ENCODE data around the gene RIMBP2.
A peak's percentile ranks its signal among the peaks of the same experiment; 100 is the strongest.
"Not testable (repeated sequence)": the region's sequence is repeated elsewhere in the genome, so short reads cannot be mapped to it uniquely, and the experiment has no call there.

Gene RIMBP2

DNA sequence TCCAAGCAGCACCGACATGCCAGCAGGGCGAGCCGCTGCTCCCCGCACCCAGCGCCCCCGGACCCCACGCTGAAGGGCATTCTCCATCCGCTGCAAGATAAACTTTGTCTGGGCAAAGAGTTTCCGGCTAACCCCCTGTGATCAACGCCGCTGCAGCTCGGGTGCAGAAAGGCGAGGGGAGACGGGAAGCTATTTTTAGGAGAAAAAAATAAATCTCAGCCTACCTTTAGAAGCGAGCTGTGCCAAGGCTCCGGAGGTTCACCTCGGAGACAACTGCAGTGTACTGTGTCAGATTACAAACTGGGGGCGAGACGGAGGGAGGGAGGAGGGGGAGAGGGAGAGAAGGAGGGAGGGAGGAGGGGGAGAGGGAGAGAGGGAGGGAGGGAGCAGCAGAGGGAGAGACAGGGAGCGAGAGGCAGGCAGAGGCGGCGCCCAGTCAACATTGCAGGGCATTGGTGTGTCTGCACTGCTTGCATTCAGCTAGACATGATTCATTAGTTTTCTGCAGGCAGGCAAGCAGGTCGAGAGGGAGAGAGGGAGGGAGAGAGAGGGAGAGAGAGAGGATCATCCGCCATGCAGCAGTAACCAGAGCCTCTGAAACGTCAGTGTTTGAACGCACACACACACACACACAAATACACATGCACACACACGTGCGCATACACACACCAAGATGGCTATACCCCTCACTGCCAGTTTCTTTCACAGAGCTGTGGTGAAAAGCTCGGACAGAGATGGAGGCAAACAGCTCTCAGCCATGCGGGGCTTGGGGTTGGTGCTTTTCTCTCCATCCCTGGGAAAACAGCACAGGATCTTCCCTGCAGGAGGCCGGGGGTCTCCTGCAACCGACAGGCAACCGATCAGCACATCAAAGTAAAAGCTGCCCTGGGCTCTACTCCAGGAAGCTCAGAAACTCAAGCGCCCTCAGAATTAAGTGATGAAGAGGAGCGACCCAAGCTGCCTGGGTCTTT, at the start of gene RIMBP2:
TSS of gene RIMBP2 (minus strand) at position 302 of the 971 bp plus-strand sequence. CDS start 237,286 bp downstream, outside the sequence.
- DNase-seq, result no peak

- no peak for DNase-seq
These were observed 49.1 kb upstream of the RIMBP2 start for GRCh38 chr12:130765186-130765659.

DNA sequence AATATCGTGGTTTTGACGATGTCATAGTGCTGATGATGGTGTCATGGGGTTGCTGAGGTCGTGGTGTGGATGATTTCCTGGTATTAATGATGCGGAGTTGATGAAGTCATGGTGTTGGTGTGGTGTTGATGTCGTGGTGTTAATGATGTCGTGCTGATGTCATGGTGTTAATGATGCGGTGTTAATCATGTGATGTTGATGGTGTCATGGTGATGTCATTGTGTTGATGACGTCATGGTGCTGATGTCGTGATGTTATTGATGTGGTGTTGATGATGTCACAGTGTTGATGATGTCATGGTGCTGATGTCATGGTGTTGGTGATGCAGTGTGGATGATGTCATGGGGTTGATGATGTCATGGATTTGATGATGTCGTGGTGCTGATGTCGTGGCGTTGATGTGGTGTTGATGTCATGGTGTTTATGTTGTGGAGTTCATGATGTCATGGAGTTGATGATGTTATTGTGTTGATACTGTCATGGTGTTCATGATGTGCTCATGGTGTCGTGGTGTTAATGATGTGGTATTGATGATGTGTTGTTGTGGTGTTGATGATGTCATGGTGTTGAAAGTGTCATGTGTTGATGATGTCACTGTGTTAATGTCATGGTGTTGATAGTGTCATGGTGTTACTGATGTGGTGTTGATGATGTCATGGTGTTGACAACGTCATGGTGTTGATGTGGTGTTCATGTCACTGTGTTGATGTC, 48.5 kb upstream of the RIMBP2 start:
- DNase-seq, result no peak

DNA sequence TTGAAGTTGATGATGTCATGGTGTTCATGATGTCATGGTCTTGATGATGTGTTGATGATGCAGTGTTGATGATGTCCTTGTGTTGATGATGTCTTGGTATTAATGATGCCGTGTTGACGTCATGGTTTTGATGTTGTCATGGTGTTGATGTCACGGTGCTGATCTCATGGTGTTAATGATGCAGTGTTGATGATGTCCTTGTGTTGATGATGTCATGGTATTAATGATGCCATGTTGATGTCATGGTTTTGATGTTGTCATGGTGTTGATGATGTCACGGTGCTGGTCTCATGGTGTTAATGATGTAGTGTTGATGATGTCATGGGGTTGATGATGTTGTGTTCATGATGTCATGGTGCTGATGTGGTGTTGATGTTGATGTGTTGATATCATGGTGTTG, 48.0 kb upstream of the RIMBP2 start:
- no peak for DNase-seq

GRCh38 chr12:130762319-130762675, 46.2 kb upstream of the RIMBP2 start:
- no peak for DNase-seq

DNA sequence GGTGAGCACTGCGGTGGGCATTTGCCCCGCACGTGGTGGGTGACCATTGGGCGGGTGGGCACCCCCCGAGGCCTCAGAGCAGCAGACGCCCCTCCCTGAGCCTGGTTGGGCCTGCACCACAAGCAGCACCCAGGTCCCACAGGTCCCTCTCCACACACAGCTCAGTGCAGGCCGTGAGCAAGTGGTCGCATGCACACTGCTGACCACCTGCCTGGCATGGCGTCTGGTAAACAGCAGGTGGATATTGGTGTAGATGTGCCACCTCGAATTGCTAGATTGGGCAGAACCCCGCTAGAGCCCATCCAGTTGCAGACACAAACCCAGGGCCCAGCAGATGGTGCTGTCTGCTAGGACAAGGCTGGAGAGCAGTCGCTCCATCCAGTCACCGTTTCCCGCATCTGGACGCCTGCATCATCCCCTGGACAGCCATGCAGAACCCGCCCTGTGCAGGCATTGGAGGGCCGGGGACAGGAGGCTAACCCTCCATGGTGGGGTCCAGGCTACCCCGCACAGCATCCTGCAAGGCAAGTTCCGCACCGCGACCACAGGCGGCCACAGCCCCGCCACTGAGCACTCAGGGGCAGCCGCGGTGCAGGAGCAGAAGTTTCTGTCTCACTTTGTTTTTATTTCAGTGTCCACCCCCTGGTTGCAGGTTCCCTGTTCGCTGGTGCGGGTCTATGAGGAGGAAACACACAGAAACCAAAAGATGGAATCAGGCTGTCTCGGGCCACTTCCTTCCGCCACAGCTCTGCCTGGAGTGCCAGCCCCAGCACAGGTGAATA, 45.6 kb upstream of the RIMBP2 start:
- DNase-seq, result peak; percentile 13

DNA sequence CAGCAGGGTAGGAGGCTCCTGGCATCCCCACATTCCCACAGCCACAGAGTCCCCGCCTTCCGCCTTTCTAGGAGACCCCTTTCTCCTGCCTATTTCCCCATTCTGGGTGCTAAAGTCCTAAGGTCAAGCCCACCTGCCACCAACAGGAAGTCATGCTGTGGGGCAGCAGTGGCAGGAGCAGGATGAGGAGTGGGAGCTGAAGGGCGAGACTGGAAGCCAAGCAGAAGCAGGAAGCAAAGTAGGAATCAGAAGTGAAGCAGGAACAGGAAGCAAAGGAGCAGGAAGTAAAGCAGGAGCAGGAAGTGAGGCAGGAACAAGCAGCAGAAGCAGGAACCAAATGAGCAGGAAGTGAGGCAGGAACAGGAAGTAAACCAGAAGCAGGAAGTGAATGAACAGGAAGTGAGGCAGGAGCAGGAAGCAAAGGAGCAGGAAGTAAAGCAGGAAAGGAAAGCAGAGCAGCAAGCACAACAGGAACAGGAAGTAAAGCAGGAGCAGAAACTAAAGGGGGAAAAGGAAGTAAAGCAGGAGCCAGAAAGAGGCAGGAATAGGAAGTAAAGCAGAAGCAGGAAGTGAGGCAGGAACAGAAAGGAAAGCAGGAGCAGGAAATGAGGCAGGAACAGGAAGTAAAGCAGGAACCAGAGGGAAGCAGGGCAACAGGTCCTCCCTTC, 38.3 kb upstream of the RIMBP2 start:
- no peak for DNase-seq

- no peak for DNase-seq
These were observed 36.7 kb upstream of the RIMBP2 start for GRCh38 chr12:130752692-130753230.

GRCh38 chr12:130752037-130752436, 35.9 kb upstream of the RIMBP2 start:
- not testable (repeated sequence) for DNase-seq

- no peak for DNase-seq
These were observed 32.7 kb upstream of the RIMBP2 start for GRCh38 chr12:130748786-130749185.

- peak; percentile 66 for DNase-seq
These were observed 32.0 kb upstream of the RIMBP2 start for GRCh38 chr12:130747867-130748740.

GRCh38 chr12:130746546-130746945, 30.4 kb upstream of the RIMBP2 start:
- DNase-seq, result no peak

DNA sequence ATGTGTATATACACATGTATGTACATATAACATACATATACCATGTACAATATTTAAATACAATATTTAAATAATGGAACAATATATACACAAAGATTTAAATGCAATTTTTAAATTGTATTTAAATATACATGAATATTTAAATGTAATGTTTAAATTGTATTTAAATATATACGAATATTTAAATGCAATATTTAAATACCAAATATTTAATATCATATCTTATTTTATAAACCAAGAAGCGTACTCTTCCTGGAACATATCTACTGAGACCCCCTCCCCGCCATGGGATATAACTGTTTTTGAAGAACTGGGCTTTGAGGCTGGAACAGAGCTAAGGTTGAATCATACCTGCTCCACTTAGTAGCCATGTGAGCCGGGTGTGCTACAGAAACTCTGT, 29.8 kb upstream of the RIMBP2 start:
- no peak for DNase-seq

GRCh38 chr12:130744274-130744673, 28.2 kb upstream of the RIMBP2 start:
- DNase-seq, result no peak

GRCh38 chr12:130743606-130744005, 27.5 kb upstream of the RIMBP2 start:
- DNase-seq, result no peak

GRCh38 chr12:130743176-130743575, 27.1 kb upstream of the RIMBP2 start:
- DNase-seq, result no peak

DNA sequence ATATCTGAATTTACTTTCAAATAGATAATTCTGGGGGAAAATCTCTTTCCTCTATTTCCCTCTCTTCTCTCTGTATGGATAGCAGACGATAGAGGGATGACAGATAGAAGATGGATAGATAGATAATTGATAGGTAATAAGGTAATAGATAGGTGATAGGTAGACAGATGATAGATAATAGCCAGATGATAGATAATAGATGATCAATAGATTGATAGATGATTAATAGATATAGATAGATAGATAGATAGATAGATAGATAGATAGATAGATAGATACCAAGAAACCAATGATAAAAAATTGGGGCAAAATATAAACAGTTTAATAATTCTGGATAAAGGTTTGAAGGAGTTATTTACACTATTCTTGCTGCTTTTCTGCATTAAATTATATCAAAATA, 26.6 kb upstream of the RIMBP2 start:
- no peak for DNase-seq

DNA sequence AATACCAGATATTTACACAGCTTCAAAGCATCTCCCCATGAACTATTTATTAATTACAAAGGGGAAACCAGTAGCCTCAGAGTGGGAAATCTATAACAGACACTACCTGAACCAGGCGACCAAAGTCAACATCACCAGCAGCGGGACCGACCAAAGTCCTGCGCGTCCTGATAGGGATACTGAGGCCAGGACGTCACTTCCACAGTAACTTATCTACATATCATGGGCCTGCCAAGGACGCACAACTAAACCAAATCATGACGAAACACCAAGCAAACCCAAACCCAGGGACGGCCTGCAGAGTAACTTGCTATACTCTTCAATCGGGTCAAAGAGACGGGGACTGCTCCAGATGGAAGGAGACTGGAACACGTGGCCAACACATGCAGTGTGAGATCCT, 26.0 kb upstream of the RIMBP2 start:
- no peak for DNase-seq

GRCh38 chr12:130739571-130739970, 23.5 kb upstream of the RIMBP2 start:
- DNase-seq, result no peak

GRCh38 chr12:130738403-130738802, 22.3 kb upstream of the RIMBP2 start:
- DNase-seq, result not testable (repeated sequence)

DNA sequence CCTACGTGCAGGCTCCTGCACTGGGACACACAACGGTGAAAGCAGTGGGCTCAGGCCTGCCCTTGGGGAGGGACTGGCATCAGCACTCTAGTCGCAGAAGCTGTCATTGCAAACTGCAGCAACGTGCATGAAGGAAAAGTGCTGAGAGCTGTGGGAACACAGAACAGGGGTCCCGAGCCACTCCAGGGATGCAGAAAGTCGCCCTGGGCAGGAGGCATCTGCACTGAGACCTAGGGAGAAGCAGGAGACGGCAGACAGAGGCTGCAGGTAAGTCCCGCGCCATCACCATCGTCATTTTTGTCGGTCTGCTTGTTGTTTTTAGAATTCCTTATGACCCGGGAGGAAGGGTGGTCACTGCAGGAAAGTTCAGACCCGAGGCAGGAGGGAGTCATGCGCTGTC, 21.6 kb upstream of the RIMBP2 start:
- no peak for DNase-seq

Measured in GDM1 (cell line).